Keratinocyte (primary cell): ENCODE data around the gene TOMM22. TPM values are rescaled to one million over a fixed set of nuclear protein-coding genes. Genes with fewer than 3 reads are reported as not detected.

ENCODE experiments used
- DNase-seq: peaks from one replicate; pipeline ENCODE4 v3.0.0-alpha.2; 2011; ENCODE audit warnings: low read depth, missing footprints, low spot score
- FAIRE-seq: peaks from 2 replicates; lab custom pipeline; 2011; peaks lifted over from hg19 to GRCh38; lab: Jason Lieb, UNC
- H2AFZ ChIP-seq: 2 replicates; pipeline ENCODE4 v1.6.0; 2012; ENCODE audit warnings: low read length, control low read depth, inconsistent platforms; ENCODE audit not compliant: control insufficient read depth
- H3K27ac ChIP-seq: 2 replicates; pipeline ENCODE4 v1.5.1; 2011; ENCODE audit warnings: low read length; ENCODE audit not compliant: control insufficient read depth, insufficient read depth
- H3K27me3 ChIP-seq: 3 replicates; pipeline ENCODE4 v1.6.0; 2011; ENCODE audit warnings: low read length; ENCODE audit not compliant: control insufficient read depth, insufficient read depth; ENCODE audit errors: extremely low read depth
- H3K36me3 ChIP-seq, 2 experiments: 2 replicates in 1 of 2; 3 replicates in 1 of 2; pipeline ENCODE4 v1.5.1; 2011; ENCODE audit warnings: low read length in 2 of 2, mild to moderate bottlenecking in 1 of 2; ENCODE audit not compliant: control insufficient read depth in 2 of 2, insufficient read depth in 2 of 2; ENCODE audit errors: extremely low read depth in 1 of 2
- H3K4me1 ChIP-seq: 3 replicates; pipeline ENCODE4 v1.5.1; 2011; ENCODE audit warnings: low read length; ENCODE audit not compliant: control insufficient read depth, insufficient read depth; ENCODE audit errors: extremely low read depth
- H3K4me2 ChIP-seq: 3 replicates; pipeline ENCODE4 v1.6.0; 2011; ENCODE audit warnings: low read depth, low read length; ENCODE audit not compliant: control insufficient read depth, insufficient read depth; ENCODE audit errors: extremely low read depth
- H3K4me3 ChIP-seq, 3 experiments: fragments of 200-600 bp in 1 of 3; sonication (generic) in 1 of 3; 2 replicates in 2 of 3; 3 replicates in 1 of 3; pipeline ENCODE4 v1.5.1; 2011 to 2016; ENCODE audit warnings: low read length in 3 of 3, mild to moderate bottlenecking in 3 of 3, control low read depth in 2 of 3, inconsistent platforms in 1 of 3, low read depth in 1 of 3, mixed read lengths in 1 of 3, mixed run types in 1 of 3, moderate library complexity in 1 of 3; ENCODE audit not compliant: control insufficient read depth in 2 of 3, insufficient read depth in 2 of 3; ENCODE audit errors: extremely low read depth in 1 of 3
- H3K79me2 ChIP-seq: 2 replicates; pipeline ENCODE4 v1.6.0; 2012; ENCODE audit warnings: low read length; ENCODE audit not compliant: control insufficient read depth, insufficient read depth
- H3K9ac ChIP-seq: 3 replicates; pipeline ENCODE4 v1.6.0; 2011; ENCODE audit warnings: low read length; ENCODE audit not compliant: control insufficient read depth, insufficient read depth; ENCODE audit errors: extremely low read depth
- H3K9me1 ChIP-seq: 3 replicates; pipeline ENCODE4 v1.6.0; 2011; ENCODE audit warnings: low read length; ENCODE audit not compliant: control insufficient read depth, insufficient read depth; ENCODE audit errors: extremely low read depth
- H3K9me3 ChIP-seq: 2 replicates; pipeline ENCODE4 v1.5.1; 2012; ENCODE audit warnings: low read depth, low read length; ENCODE audit not compliant: control insufficient read depth
- H4K20me1 ChIP-seq: 3 replicates; pipeline ENCODE4 v1.6.0; 2011; ENCODE audit warnings: low read length; ENCODE audit not compliant: control insufficient read depth, insufficient read depth; ENCODE audit errors: extremely low read depth
- CTCF ChIP-seq, 3 experiments: IDR thresholded peaks in 1 of 3; conservative IDR thresholded peaks in 1 of 3; optimal IDR thresholded peaks in 1 of 3; 2 replicates in 2 of 3; 3 replicates in 1 of 3; pipeline versions ENCODE3 to v1.5.1; 2011; ENCODE audit warnings: low read length in 3 of 3, mild to moderate bottlenecking in 3 of 3, moderate library complexity in 2 of 3, control low read depth in 1 of 3, inconsistent platforms in 1 of 3; ENCODE audit not compliant: insufficient read depth in 2 of 3; ENCODE audit errors: extremely low read depth in 1 of 3
- EZH2 ChIP-seq: IDR thresholded peaks from one replicate; pipeline ENCODE4 v1.6.1; 2012; ENCODE audit warnings: inconsistent platforms, mild to moderate bottlenecking, low read length, moderate library complexity
- dilution Hi-C: fragments of 300-500 bp; cut with MboI; formaldehyde crosslinking; loops from one replicate; pipeline ENCODE4 v1.7.0; 2020; ENCODE audit warnings: low sequenced_read_pairs; ENCODE audit not compliant: extremely low pct_ligation_motif_present
- polyA plus RNA-seq, 5 experiments: library from polyadenylated mRNA; depleted of rRNA in 3 of 5; stranded (reverse) in 3 of 5; stranded (forward) in 1 of 5; unstranded in 1 of 5; fragments of >200 nt; gene quantifications; 1 replicate in 1 of 5; 2 replicates in 3 of 5; 3 replicates in 1 of 5; pipeline versions ENCODE4 v1.2.1 to v1.2.3, GENCODE V29; 2011 to 2012; ENCODE audit warnings: missing spikeins in 2 of 5, low read depth in 1 of 5, low replicate concordance in 1 of 5

TOMM22 gene
- polyA plus RNA-seq, 1 donor (not counting 4 experiments of a cell fraction or from before 2014, with no cell fraction given), result 81.8 TPM

GRCh38 chr22:38725900-38726655 lies 44.3 kb downstream of the TOMM22 start:
- Histone ChIP-seq H3K36me3 (peaks cover 65 to 67% of the 10 kb centered on the region in 2 experiments), H3K27ac (no peak overlapping the region), H3K4me3 (no peak overlapping the region), H3K4me1 (no peaks in the 10 kb centered on the region), H2AFZ (no peak overlapping the region), H3K9ac (no peak overlapping the region), H3K27me3 (no peaks in the 10 kb centered on the region), H3K9me3 (no peaks in the 10 kb centered on the region), H3K4me2 (no peak overlapping the region), H3K9me1 (no peaks in the 10 kb centered on the region), H4K20me1 (no peaks in the 10 kb centered on the region), H3K79me2 (no peaks in the 10 kb centered on the region)
- DNase-seq, result no peak
- no peak for FAIRE-seq
- TF ChIP-seq EZH2 (no peak), CTCF (optimal IDR thresholded peaks at IDR 0.05 in 1 of 3, IDR thresholded peaks at IDR 0.05 in 1 of 3, conservative IDR thresholded peaks at IDR 0.05 in 1 of 3; ENCODE audit: extremely low read depth in 1 of 3, insufficient read depth in 2 of 3, low read length in 3 of 3) (no peak)
- dilution Hi-C loops, result no loop called here

- TF ChIP-seq EZH2 (no peak), CTCF (optimal IDR thresholded peaks at IDR 0.05 in 1 of 3, IDR thresholded peaks at IDR 0.05 in 1 of 3, conservative IDR thresholded peaks at IDR 0.05 in 1 of 3; ENCODE audit: extremely low read depth in 1 of 3, insufficient read depth in 2 of 3, low read length in 3 of 3) (no peak)
- Histone ChIP-seq H3K36me3 (peaks cover 63 to 68% of the 10 kb centered on the region in 2 experiments), H3K9me3 (no peaks in the 10 kb centered on the region), H3K4me2 (no peak overlapping the region), H4K20me1 (no peaks in the 10 kb centered on the region), H3K27me3 (no peaks in the 10 kb centered on the region), H3K9ac (no peak overlapping the region), H3K4me1 (no peaks in the 10 kb centered on the region), H3K9me1 (no peaks in the 10 kb centered on the region), H2AFZ (no peak overlapping the region), H3K27ac (no peak overlapping the region), H3K79me2 (no peaks in the 10 kb centered on the region), H3K4me3 (no peak overlapping the region)
- DNase-seq (no peak), FAIRE-seq (no peak)
- dilution Hi-C loops, result no loop called here
Observed at GRCh38 chr22:38727123-38727522, 45.4 kb downstream of the TOMM22 start.
